GM18508 (cell line): ENCODE measurements around the gene PCDHA5.
"Not testable (repeated sequence)": the region's sequence is repeated elsewhere in the genome, so short reads cannot be mapped to it uniquely, and the experiment has no call there.

Experiments
- ATAC-seq: cut with Tn5 transposase; IDR thresholded peaks from one replicate; pipeline ENCODE4 v1.9.1; 2021; ENCODE audit warnings: moderate number of reproducible peaks; ENCODE audit not compliant: insufficient read depth, unreplicated experiment

The PCDHA5 gene

DNA sequence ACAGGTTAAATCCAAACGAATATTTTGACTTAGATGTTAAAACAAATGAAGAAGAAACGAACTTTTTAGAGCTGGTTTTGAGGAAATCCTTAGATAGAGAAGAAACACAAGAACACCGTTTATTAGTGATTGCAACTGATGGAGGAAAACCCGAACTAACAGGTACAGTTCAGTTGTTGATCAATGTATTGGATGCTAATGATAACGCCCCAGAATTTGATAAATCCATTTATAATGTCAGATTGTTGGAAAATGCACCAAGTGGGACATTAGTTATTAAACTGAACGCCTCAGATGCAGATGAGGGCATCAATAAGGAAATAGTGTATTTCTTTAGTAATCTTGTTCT lies 842 bp downstream of the PCDHA5 start:
- no peak for ATAC-seq

DNA sequence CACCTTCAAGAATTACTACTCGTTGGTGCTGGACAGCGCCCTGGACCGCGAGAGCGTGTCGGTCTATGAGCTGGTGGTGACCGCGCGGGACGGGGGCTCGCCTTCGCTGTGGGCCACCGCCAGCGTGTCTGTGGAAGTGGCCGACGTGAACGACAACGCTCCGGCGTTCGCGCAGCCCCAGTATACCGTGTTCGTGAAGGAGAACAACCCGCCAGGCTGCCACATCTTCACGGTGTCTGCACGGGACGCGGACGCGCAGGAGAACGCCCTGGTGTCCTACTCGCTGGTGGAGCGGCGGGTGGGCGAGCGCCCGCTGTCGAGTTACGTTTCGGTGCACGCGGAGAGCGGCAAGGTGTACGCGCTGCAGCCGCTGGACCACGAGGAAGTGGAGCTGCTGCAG lies 1.6 kb downstream of the PCDHA5 start:
- not testable (repeated sequence) for ATAC-seq

DNA sequence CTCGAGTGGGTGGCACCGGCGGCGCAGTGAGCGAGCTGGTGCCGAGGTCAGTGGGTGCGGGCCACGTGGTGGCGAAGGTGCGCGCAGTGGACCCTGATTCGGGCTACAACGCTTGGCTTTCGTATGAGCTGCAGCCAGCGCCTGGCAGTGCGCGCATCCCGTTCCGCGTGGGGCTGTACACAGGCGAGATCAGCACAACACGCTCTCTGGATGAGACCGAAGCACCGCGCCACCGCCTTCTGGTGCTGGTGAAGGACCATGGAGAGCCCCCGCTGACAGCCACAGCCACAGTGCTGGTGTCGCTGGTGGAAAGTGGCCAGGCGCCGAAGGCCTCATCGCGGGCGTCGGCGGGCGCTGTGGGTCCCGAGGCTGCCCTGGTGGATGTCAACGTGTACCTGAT lies 2.1 kb downstream of the PCDHA5 start:
- no peak for ATAC-seq

DNA sequence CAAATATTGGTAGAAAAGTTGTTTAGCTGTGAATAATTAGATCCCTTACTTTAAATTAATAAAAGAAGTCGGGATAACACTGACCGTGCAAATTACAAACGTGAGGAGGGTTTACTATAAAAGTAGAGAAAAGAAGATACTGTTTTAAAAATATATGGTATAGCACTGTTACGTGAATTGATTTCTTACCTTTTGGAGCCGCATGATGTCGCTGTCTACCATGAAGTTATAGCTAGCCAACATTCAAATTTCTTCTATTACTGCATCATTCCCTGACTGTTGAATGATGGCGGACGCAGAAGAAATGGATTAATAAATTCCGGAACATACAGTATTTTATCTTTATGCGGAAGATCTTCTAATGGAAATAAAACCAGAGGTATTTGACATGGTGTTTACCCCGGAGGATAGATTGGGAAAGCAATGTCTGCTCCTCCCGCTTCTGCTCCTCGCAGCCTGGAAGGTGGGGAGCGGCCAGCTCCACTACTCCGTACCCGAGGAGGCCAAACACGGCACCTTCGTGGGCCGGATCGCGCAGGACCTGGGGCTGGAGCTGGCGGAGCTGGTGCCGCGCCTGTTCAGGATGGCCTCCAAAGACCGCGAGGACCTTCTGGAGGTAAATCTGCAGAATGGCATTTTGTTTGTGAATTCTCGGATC lies 6.4 kb downstream of the PCDHA5 start, which contains the start of gene PCDHA6:
Gene PCDHA6, plus strand, starts transcription at position 257 of the 658 bp plus-strand sequence. Its CDS starts 132 bp downstream, at position 389.
- ATAC-seq, result no peak

DNA sequence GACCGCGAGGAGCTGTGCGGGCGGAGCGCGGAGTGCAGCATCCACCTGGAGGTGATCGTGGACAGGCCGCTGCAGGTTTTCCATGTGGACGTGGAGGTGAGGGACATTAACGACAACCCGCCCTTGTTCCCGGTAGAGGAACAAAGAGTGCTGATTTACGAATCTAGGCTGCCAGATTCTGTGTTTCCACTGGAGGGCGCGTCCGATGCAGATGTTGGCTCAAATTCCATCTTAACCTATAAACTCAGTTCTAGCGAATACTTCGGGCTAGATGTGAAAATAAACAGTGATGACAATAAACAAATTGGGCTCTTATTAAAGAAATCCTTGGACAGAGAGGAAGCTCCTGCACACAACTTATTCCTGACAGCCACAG lies 6.9 kb downstream of the PCDHA5 start:
- ATAC-seq, result no peak

DNA sequence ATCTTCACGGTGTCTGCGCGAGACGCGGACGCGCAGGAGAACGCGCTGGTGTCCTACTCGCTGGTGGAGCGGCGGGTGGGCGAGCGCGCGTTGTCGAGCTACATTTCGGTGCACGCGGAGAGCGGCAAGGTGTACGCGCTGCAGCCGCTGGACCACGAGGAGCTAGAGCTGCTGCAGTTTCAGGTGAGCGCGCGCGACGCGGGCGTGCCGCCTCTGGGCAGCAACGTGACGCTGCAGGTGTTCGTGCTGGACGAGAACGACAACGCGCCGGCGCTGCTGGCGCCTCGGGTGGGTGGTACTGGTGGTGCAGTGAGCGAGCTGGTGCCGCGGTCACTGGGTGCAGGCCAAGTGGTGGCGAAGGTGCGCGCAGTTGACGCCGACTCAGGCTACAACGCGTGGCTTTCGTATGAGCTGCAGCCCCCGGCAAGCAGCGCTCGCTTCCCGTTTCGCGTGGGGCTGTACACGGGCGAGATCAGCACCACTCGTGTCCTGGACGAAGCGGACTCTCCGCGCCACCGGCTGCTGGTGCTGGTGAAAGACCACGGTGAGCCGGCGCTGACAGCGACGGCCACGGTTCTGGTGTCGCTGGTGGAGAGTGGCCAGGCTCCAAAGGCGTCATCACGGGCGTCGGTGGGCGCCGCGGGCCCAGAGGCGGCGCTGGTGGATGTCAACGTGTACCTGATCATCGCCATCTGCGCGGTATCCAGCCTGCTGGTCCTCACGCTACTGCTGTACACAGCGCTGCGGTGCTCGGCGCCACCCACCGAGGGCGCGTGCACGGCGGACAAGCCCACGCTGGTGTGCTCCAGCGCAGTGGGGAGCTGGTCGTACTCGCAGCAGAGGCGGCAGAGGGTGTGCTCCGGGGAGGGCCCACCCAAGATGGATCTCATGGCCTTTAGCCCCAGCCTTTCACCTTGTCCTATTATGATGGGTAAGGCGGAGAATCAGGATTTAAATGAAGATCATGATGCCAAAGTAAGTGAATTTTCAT lies 8.4 kb downstream of the PCDHA5 start:
- ATAC-seq, result not testable (repeated sequence)

DNA sequence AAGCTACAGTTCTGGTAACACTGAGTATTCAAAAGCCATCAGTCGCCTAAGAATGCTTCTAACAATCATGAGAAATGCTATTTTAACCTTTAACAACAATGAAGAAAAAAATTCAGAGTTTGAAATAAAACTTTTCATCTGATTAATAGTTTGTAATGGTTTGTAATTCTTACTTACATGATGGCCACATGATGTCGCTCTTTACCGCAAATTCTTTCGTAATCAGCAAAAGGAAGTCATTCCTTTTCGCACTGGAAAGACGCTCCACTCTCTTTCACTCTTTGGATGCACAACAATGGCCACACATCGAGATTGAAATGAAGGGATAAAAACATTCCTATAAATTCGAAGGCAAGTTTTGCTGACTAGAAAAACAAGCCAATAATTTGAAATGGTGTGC lies 12.6 kb downstream of the PCDHA5 start, which contains the start of gene PCDHA7:
Gene PCDHA7, plus strand, starts transcription at position 277 of the 400 bp plus-strand sequence. Its CDS starts 115 bp downstream, at position 392.
- no peak for ATAC-seq

DNA sequence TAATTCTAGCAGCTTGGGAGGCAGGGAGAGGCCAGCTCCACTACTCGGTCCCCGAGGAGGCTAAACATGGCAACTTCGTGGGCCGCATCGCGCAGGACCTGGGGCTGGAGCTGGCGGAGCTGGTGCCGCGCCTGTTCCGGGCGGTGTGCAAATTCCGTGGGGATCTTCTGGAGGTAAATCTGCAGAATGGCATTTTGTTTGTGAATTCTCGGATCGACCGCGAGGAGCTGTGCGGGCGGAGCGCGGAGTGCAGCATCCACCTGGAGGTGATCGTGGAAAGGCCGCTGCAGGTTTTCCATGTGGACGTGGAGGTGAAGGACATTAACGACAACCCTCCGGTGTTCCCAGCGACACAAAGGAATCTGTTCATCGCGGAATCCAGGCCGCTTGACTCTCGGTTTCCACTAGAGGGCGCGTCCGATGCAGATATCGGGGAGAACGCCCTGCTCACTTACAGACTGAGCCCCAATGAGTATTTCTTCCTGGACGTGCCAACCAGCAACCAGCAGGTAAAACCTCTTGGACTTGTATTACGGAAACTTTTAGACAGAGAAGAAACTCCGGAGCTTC lies 13.1 kb downstream of the PCDHA5 start:
- ATAC-seq, result not testable (repeated sequence)

DNA sequence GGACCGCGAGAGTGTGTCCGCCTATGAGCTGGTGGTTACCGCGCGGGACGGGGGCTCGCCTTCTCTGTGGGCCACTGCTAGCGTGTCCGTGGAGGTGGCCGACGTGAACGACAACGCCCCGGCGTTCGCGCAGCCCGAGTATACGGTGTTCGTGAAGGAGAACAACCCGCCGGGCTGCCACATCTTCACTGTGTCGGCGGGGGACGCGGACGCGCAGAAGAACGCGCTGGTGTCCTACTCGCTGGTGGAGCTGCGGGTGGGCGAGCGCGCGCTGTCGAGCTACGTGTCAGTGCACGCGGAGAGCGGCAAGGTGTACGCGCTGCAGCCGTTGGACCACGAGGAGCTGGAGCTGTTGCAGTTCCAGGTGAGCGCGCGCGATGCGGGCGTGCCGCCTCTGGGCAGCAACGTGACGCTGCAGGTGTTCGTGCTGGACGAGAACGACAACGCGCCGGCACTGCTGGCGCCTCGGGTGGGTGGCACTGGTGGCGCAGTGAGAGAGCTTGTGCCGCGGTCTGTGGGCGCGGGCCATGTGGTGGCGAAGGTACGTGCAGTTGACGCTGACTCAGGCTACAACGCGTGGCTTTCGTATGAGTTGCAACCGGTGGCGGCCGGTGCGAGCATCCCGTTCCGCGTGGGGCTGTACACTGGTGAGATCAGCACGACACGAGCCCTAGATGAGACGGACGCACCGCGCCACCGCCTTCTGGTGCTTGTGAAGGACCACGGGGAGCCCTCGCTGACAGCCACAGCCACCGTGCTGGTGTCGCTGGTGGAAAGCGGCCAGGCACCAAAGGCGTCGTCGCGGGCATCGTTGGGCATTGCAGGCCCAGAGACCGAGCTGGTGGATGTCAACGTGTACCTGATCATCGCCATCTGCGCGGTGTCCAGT lies 14.5 kb downstream of the PCDHA5 start:
- ATAC-seq, result no peak

DNA sequence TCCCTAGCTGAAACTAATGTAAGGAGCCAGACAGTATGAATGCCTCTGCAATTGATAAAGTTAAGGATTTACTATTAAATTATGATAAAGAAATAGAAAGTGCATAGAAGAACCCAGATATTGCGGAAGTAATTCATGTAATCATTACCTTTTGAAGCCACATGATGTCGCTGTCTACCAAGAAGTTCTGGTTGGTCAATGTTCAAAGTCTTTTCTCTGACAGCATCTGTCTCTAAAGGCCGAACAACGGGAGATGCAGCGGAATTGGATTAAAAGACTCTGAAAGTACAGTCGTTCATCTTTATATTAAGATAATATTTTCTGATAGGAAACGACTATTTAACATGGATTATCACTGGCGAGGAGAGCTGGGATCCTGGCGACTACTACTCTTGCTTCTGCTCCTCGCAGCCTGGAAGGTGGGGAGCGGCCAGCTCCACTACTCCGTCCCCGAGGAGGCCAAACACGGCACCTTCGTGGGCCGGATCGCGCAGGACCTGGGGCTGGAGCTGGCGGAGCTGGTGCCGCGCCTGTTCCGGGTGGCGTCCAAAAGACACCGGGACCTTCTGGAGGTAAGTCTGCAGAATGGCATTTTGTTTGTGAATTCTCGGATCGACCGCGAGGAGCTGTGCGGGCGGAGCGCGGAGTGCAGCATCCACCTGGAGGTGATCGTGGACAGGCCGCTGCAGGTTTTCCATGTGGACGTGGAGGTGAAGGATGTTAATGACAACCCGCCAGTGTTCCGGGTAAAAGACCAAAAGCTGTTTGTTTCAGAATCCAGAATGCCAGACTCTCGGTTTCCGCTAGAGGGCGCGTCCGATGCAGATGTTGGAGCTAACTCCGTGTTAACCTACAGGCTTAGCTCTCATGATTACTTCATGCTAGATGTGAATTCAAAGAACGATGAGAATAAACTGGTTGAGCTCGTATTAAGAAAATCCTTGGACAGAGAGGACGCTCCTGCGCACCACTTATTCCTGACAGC lies 19.9 kb downstream of the PCDHA5 start, which contains the start of gene PCDHA8:
Gene PCDHA8, plus strand, starts transcription at position 210 of the 985 bp plus-strand sequence. Its CDS starts 135 bp downstream, at position 345.
- ATAC-seq, result no peak

DNA sequence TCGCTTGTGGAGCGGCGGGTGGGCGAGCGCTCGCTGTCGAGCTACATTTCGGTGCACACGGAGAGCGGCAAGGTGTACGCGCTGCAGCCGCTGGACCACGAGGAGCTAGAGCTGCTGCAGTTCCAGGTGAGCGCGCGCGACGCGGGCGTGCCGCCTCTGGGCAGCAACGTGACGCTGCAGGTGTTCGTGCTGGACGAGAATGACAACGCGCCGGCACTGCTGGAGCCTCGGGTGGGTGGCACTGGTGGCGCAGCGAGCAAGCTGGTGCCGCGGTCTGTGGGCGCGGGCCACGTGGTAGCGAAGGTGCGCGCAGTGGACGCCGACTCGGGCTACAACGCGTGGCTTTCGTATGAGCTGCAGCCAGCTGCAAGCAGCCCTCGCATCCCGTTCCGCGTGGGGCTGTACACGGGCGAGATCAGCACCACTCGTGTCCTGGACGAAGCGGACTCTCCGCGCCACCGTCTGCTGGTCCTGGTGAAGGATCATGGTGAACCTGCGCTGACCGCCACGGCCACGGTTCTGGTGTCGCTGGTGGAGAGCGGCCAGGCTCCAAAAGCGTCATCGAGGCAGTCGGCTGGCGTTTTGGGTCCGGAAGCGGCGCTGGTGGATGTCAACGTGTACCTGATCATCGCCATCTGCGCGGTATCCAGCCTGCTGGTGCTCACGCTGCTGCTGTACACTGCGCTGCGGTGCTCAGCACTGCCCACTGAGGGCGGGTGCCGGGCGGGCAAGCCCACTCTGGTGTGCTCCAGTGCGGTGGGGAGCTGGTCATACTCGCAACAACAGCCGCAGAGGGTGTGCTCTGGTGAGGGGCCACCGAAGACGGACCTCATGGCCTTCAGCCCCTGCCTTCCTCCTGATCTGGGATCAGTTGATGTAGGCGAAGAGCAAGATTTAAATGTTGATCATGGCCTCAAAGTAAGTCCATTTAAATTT lies 21.7 kb downstream of the PCDHA5 start:
- no peak for ATAC-seq

DNA sequence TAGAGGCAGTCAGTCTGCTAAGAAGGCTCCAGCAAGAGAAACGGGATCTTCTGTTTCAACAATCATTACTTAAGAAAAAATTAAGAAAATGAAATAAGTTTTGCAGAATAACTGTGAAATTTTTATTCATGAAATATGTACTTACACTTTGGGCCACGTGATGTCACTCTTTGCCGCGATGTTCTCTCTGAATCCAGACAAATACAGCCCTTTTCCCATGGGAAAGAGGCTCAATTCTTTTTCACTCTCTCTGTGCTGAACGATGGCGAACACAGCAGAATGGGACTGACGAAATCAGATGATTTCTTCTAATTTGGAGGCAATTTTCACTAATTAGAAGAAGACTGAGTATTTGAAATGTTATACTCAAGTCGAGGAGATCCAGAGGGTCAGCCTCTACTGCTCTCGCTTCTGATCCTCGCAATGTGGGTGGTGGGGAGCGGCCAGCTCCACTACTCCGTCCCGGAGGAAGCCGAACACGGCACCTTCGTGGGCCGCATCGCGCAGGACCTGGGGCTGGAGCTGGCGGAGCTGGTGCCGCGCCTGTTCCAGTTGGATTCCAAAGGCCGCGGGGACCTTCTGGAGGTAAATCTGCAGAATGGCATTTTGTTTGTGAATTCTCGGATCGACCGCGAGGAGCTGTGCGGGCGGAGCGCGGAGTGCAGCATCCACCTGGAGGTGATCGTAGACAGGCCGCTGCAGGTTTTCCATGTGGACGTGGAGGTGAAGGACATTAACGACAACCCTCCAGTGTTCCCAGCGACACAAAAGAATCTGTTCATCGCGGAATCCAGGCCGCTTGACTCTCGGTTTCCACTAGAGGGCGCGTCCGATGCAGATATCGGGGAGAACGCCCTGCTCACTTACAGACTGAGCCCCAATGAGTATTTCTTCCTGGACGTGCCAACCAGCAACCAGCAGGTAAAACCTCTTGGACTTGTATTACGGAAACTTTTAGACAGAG lies 27.0 kb downstream of the PCDHA5 start, which contains the start of gene PCDHA9:
Gene PCDHA9, plus strand, starts transcription at position 244 of the 964 bp plus-strand sequence. Its CDS starts 114 bp downstream, at position 358.
- not testable (repeated sequence) for ATAC-seq

DNA sequence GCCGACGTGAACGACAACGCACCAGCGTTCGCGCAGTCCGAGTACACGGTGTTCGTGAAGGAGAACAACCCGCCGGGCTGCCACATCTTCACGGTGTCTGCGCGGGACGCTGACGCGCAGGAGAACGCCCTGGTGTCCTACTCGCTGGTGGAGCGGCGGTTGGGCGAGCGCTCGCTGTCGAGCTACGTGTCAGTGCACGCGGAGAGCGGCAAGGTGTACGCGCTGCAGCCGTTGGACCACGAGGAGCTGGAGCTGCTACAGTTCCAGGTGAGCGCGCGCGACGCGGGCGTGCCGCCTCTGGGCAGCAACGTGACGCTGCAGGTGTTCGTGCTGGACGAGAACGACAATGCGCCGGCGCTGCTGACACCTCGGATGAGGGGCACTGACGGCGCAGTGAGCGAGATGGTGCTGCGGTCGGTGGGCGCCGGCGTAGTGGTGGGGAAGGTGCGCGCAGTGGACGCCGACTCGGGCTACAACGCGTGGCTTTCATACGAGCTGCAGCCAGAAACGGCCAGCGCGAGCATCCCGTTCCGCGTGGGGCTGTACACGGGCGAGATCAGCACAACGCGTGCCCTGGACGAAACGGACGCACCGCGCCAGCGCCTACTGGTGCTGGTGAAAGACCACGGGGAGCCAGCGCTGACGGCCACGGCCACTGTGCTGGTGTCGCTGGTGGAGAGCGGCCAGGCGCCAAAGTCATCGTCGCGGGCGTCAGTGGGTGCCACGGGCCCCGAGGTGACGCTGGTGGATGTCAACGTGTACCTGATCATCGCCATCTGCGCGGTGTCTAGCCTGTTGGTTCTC lies 28.6 kb downstream of the PCDHA5 start:
- not testable (repeated sequence) for ATAC-seq

DNA sequence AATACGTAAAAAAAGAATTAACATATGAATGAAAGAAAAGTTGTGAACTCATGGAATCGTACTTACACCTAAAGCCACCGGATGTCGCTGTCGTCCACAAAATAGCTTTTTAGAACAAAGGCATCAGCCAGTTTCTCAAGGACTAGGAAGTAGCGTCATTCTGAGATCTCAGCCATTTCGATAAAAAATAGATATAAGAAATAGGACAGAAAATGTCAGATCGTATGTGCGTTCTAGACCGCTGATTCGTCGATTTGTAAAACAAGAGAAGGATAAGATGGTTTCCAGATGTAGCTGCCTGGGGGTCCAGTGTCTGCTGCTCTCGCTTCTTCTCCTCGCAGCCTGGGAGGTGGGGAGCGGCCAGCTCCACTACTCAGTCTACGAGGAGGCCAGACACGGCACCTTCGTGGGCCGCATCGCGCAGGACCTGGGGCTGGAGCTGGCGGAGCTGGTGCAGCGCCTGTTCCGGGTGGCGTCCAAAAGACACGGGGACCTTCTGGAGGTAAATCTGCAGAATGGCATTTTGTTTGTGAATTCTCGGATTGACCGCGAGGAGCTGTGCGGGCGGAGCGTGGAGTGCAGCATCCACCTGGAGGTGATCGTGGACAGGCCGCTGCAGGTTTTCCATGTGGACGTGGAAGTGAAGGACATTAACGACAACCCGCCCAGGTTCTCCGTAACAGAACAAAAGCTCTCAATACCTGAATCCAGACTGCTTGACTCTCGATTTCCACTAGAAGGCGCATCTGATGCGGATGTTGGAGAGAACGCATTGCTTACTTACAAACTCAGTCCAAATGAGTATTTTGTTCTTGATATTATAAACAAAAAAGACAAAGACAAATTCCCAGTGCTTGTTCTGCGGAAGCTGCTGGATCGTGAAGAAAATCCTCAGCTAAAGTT lies 34.6 kb downstream of the PCDHA5 start, which contains the start of gene PCDHA10:
Gene PCDHA10, plus strand, starts transcription at position 126 of the 903 bp plus-strand sequence. Its CDS starts 152 bp downstream, at position 278.
- ATAC-seq, result no peak
